Measurements from ENCODE around the gene MSANTD2.
"Not testable (repeated sequence)": the region's sequence is repeated elsewhere in the genome, so short reads cannot be mapped to it uniquely, and the experiment has no call there.

Gene MSANTD2

GRCh38 chr11:124793466-124794278 lies 6.5 kb downstream of the MSANTD2 start:
- Histone ChIP-seq H3K4me1 (ENCODE audit: insufficient read depth, low read length) (peaks cover 36% of the 10 kb centered on the region), H3K27me3 (ENCODE audit: insufficient read depth, low read length) (no peaks in the 10 kb centered on the region), H3K27ac (ENCODE audit: low read length) (no peak overlapping the region), H3K9me3 (ENCODE audit: insufficient read depth, low read depth, low read length) (no peaks in the 10 kb centered on the region), H3K9ac (ENCODE audit: low read depth, low read length) (0 out of 2 replicates have a peak overlapping the region, but pooled peaks have one; percentile 49), H3K4me3 (ENCODE audit: low read length) (peak overlapping the region; percentile 51; the same call in 1 of the 2 replicates), H3K36me3 (ENCODE audit: insufficient read depth, low read depth, low read length) (no peaks in the 10 kb centered on the region)

DNA sequence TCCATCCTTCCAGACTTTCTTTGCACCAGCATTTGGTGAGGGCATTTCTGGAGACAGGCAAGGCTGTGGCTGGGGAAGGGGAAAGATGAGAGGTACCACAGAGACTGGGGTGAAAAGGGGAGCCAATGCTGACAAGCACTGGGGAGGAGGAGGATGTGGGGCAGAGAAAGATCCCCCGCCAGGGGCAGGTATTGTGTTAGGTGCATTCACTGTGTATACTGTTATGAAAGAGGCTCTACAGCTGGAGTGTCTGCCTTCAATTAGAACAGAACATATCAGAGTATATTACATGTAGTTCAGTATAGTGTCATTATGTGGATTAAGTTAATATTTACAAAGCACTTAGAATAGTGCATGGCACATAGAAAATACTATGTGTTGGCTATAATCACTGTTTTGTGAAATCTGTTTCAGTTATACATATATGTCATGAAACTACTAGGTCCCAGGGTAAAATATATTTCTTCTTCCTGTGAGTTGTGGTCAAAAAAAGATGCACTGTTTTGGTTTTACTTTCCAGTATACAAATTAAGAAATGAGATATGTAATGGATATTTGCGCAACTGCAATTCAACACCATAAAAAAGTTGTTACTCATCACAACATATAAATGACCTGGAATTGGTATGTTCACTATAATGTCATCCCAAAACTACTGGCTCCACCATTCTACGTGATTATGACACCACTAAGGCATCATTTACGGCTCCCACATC lies 8.4 kb downstream of the MSANTD2 start:
- peak overlapping the region; percentile 36; the same call in 1 of the 2 replicates for H3K4me3 ChIP-seq (ENCODE audit: low read length)
- peaks cover 24% of the 10 kb centered on the region for H3K4me1 ChIP-seq (ENCODE audit: insufficient read depth, low read length)
- H3K36me3 ChIP-seq (ENCODE audit: insufficient read depth, low read depth, low read length) = no peaks in the 10 kb centered on the region

GRCh38 chr11:124788521-124788920 lies 11.7 kb downstream of the MSANTD2 start:
- Histone ChIP-seq H3K36me3 (ENCODE audit: insufficient read depth, low read depth, low read length) (no peaks in the 10 kb centered on the region), H3K9me3 (ENCODE audit: insufficient read depth, low read depth, low read length) (no peaks in the 10 kb centered on the region), H3K9ac (ENCODE audit: low read depth, low read length) (no peak overlapping the region), H3K4me3 (ENCODE audit: low read length) (no peak overlapping the region), H3K27ac (ENCODE audit: low read length) (no peak overlapping the region), H3K4me1 (ENCODE audit: insufficient read depth, low read length) (peaks cover 18% of the 10 kb centered on the region), H3K27me3 (ENCODE audit: insufficient read depth, low read length) (no peaks in the 10 kb centered on the region)

More for the DNA sequence above, 8.4 kb downstream of the MSANTD2 start:
- Histone ChIP-seq H3K9ac (ENCODE audit: low read depth, low read length) (no peak overlapping the region), H3K27me3 (ENCODE audit: insufficient read depth, low read length) (no peaks in the 10 kb centered on the region), H3K9me3 (ENCODE audit: insufficient read depth, low read depth, low read length) (no peaks in the 10 kb centered on the region), H3K27ac (ENCODE audit: low read length) (no peak overlapping the region)

GRCh38 chr11:124784051-124784450 lies 16.2 kb downstream of the MSANTD2 start:
- Histone ChIP-seq H3K4me1 (ENCODE audit: insufficient read depth, low read length) (no peaks in the 10 kb centered on the region), H3K9ac (ENCODE audit: low read depth, low read length) (no peak overlapping the region), H3K36me3 (ENCODE audit: insufficient read depth, low read depth, low read length) (no peaks in the 10 kb centered on the region), H3K27ac (ENCODE audit: low read length) (no peak overlapping the region), H3K4me3 (ENCODE audit: low read length) (no peak overlapping the region), H3K27me3 (ENCODE audit: insufficient read depth, low read length) (no peaks in the 10 kb centered on the region), H3K9me3 (ENCODE audit: insufficient read depth, low read depth, low read length) (no peaks in the 10 kb centered on the region)

- no peak overlapping the region for H3K4me3 ChIP-seq (ENCODE audit: low read length)
- H3K9ac ChIP-seq (ENCODE audit: low read depth, low read length) = no peak overlapping the region
- no peaks in the 10 kb centered on the region for H3K9me3 ChIP-seq (ENCODE audit: insufficient read depth, low read depth, low read length)
- H3K27ac ChIP-seq (ENCODE audit: low read length) = no peak overlapping the region
- H3K36me3 ChIP-seq (ENCODE audit: insufficient read depth, low read depth, low read length) = no peaks in the 10 kb centered on the region; the same call in 1 of the 2 replicates
- H3K27me3 ChIP-seq (ENCODE audit: insufficient read depth, low read length) = no peaks in the 10 kb centered on the region
- no peaks in the 10 kb centered on the region for H3K4me1 ChIP-seq (ENCODE audit: insufficient read depth, low read length)
Observed at GRCh38 chr11:124783002-124783401, 17.2 kb downstream of the MSANTD2 start.

DNA sequence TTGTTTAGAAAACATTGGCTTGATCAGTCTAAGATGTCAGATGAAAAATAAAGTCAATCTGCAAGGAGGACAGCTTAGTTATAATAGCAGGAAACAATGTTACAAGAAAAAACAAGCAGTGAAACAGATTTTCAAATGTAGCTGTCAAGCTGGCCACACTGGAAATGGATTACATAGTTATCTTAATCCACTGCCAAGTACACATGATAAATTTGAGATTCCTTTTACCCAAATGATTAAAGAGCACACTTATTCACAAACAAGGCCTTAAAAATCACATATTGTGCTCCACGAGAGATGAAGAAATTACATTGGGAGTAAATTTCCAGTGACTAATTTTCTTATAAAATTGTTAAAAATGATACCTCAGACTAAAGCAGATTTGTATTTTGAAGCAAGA lies 20.6 kb downstream of the MSANTD2 start:
- Histone ChIP-seq H3K36me3 (ENCODE audit: insufficient read depth, low read depth, low read length) (peaks cover 10% of the 10 kb centered on the region), H3K4me1 (ENCODE audit: insufficient read depth, low read length) (no peaks in the 10 kb centered on the region), H3K9ac (ENCODE audit: low read depth, low read length) (no peak overlapping the region)

GRCh38 chr11:124778281-124778680 lies 21.9 kb downstream of the MSANTD2 start:
- Histone ChIP-seq H3K4me3 (ENCODE audit: low read length) (no peak overlapping the region), H3K4me1 (ENCODE audit: insufficient read depth, low read length) (no peaks in the 10 kb centered on the region), H3K27me3 (ENCODE audit: insufficient read depth, low read length) (no peaks in the 10 kb centered on the region), H3K36me3 (ENCODE audit: insufficient read depth, low read depth, low read length) (peaks cover 18% of the 10 kb centered on the region), H3K27ac (ENCODE audit: low read length) (no peak overlapping the region), H3K9ac (ENCODE audit: low read depth, low read length) (no peak overlapping the region), H3K9me3 (ENCODE audit: insufficient read depth, low read depth, low read length) (no peaks in the 10 kb centered on the region)

More for the DNA sequence above, 20.6 kb downstream of the MSANTD2 start:
- Histone ChIP-seq H3K9me3 (ENCODE audit: insufficient read depth, low read depth, low read length) (no peaks in the 10 kb centered on the region), H3K27me3 (ENCODE audit: insufficient read depth, low read length) (no peaks in the 10 kb centered on the region), H3K27ac (ENCODE audit: low read length) (no peak overlapping the region), H3K4me3 (ENCODE audit: low read length) (no peak overlapping the region)

DNA sequence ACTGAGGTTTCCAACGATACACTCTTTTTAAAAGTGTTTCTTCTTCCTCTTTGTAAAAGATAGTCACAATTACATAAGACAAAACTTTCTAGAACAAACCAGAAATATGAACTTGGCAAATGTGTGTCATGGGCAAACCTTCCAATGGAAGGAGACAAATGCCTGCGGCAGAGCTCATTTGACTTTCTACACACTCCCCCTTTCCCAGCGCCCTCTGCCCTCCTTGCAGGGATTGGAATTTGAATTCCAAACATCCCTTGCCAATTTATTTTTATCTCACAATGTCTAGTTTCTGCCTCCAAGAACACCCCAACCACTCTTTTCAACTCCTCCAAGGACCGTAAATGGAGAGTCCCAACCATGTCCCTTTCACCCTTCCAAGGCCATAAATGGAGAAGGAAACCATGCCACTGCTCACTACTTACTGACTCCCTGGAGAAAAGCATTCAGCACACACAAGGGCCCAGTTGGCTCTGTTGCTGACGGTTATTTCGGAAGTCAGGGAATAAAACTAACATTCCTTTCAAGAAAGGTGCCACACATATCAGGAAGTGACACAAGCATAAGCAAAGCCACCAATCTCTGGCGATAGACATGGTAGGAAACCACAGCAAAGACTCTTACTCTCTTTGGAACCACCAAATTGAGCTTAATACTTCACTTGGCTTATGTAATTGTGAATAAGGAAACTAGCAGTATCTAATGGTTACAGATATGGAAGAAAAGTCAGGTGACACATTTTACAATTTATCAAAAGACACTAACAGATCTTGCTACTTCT lies 23.2 kb downstream of the MSANTD2 start:
- H3K27me3 ChIP-seq (ENCODE audit: insufficient read depth, low read length) = no peaks in the 10 kb centered on the region
- no peaks in the 10 kb centered on the region for H3K9me3 ChIP-seq (ENCODE audit: insufficient read depth, low read depth, low read length)
- no peak overlapping the region for H3K27ac ChIP-seq (ENCODE audit: low read length)
- H3K36me3 ChIP-seq (ENCODE audit: insufficient read depth, low read depth, low read length) = peaks cover 30% of the 10 kb centered on the region
- H3K4me1 ChIP-seq (ENCODE audit: insufficient read depth, low read length) = no peaks in the 10 kb centered on the region
- H3K9ac ChIP-seq (ENCODE audit: low read depth, low read length) = no peak overlapping the region
- no peak overlapping the region for H3K4me3 ChIP-seq (ENCODE audit: low read length)

- H3K36me3 ChIP-seq (ENCODE audit: insufficient read depth, low read depth, low read length) = peaks cover 75% of the 10 kb centered on the region
- H3K27me3 ChIP-seq (ENCODE audit: insufficient read depth, low read length); H3K9ac ChIP-seq (ENCODE audit: low read depth, low read length); H3K9me3 ChIP-seq (ENCODE audit: insufficient read depth, low read depth, low read length); H3K4me1 ChIP-seq (ENCODE audit: insufficient read depth, low read length); H3K4me3 ChIP-seq (ENCODE audit: low read length); H3K27ac ChIP-seq (ENCODE audit: low read length): not testable (repeated sequence)
Observed at GRCh38 chr11:124770959-124771358, 29.2 kb downstream of the MSANTD2 start.

DNA sequence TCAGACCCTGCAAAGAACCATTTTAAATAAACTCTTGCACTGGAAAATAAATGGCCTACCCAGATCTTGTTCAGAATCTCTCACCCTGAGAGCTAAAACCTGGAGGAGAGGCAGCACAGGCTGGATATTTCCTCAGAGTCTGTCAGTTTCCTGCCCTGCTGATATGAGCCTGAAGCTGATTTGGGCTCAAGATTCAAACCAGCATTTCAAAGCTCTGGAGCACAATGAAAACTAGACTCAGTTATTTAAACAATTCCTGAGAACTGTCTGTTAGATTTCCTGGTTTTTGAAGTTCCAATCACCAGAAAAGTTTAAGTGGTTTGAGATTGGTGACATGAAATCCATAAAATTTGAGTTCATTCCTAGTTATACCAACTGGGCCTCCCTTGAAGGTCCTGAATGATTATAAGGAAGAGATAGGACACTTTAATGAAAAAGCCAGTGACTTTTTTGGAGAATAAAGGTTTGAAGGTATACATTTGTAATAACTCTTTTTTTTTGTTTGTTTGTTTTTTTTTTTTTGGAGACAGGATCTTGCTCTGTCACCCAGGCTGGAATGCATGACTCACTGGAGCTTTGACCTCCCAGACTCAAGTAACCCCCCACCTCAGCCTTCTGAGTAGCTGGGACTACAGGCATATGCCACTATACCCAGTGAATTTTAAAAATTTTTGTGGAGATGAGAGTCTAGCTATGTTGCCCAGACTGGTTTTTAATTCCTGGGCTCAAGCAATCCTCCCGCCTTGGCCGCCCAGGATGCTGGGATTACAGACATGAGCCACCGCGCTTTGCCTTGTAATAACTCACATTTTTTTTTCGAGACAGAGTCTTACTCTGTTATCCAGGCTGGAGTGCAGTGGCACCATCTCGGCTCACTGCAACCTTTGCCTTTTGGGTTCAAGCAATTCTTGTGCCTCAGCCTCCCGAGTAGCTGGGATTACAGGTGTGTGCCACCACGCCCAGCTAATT lies 30.1 kb downstream of the MSANTD2 start:
- no peak overlapping the region for H3K4me3 ChIP-seq (ENCODE audit: low read length)
- no peaks in the 10 kb centered on the region for H3K4me1 ChIP-seq (ENCODE audit: insufficient read depth, low read length)
- no peak overlapping the region for H3K27ac ChIP-seq (ENCODE audit: low read length)
- peaks cover 78% of the 10 kb centered on the region for H3K36me3 ChIP-seq (ENCODE audit: insufficient read depth, low read depth, low read length)
- H3K27me3 ChIP-seq (ENCODE audit: insufficient read depth, low read length) = no peaks in the 10 kb centered on the region
- H3K9me3 ChIP-seq (ENCODE audit: insufficient read depth, low read depth, low read length) = no peaks in the 10 kb centered on the region
- H3K9ac ChIP-seq (ENCODE audit: low read depth, low read length) = no peak overlapping the region

- Histone ChIP-seq H3K9ac (ENCODE audit: low read depth, low read length) (no peak overlapping the region), H3K36me3 (ENCODE audit: insufficient read depth, low read depth, low read length) (peaks cover 76% of the 10 kb centered on the region), H3K27ac (ENCODE audit: low read length) (no peak overlapping the region), H3K9me3 (ENCODE audit: insufficient read depth, low read depth, low read length) (no peaks in the 10 kb centered on the region), H3K4me1 (ENCODE audit: insufficient read depth, low read length) (no peaks in the 10 kb centered on the region), H3K27me3 (ENCODE audit: insufficient read depth, low read length) (no peaks in the 10 kb centered on the region), H3K4me3 (ENCODE audit: low read length) (no peak overlapping the region)
Observed at GRCh38 chr11:124768914-124769313, 31.3 kb downstream of the MSANTD2 start.

Data from iPS-20b (cell line).